ENCODE results near the gene TMEM253.

TMEM253 gene

GRCh38 chr14:21071225-21072030, 29.4 kb upstream of the TMEM253 start (continued):
- peak; percentile 68; the same call in 1 of the 2 replicates for TF ChIP-seq SP7 (tag by site-specific recombination; IDR thresholded peaks at IDR 0.05)

- H3K36me3 ChIP-seq (ENCODE audit: control insufficient read depth in 2 of 2, insufficient read depth in 1 of 2, low read length in 2 of 2) = peaks cover 0 to 40% of the 10 kb centered on the region in 2 experiments; a peak in 1 of 3 replicates
- TF ChIP-seq PRDM10 (tag by site-specific recombination; IDR thresholded peaks at IDR 0.05) = peak; percentile 98
- peak; percentile 82 for TF ChIP-seq EGR2 (tag by site-specific recombination; IDR thresholded peaks at IDR 0.05; ENCODE audit: low read depth)
- no peak for TF ChIP-seq ZNF155 (tag by site-specific recombination; IDR thresholded peaks at IDR 0.05)
- no peak for TF ChIP-seq ZNF561 (tag by site-specific recombination; IDR thresholded peaks at IDR 0.05; ENCODE audit: borderline replicate concordance)
- TF ChIP-seq ZNF677 (tag by site-specific recombination; IDR thresholded peaks at IDR 0.05) = peak; percentile 87
- TF ChIP-seq OVOL3 (tag by site-specific recombination; IDR thresholded peaks at IDR 0.05) = no peak
- TF ChIP-seq GLI4 (tag by site-specific recombination; IDR thresholded peaks at IDR 0.05) = no peak
- ChIA-PET POLR2A (interaction anchor here (0.7 to 3.7 kb wide), 16 partner anchors 8 to 610 kb away, joined by 3 to 71 read pairs (median 8); partner anchors contain the start of genes NDRG2, SLC39A2 and ZNF219), CTCF (interaction anchor here (0.6 to 4.3 kb wide), 13 partner anchors 14 to 561 kb away, joined by 3 to 64 read pairs (median 7); no protein-coding TSS in a partner anchor)
- H3K4me3 ChIP-seq (ENCODE audit: low read depth, low read length) = peak overlapping the region; percentile 79; the same call in 1 of the 2 replicates
- peaks cover 16% of the 10 kb centered on the region for H3K4me1 ChIP-seq (ENCODE audit: control insufficient read depth, insufficient read depth, low read length)
- H3K27ac ChIP-seq (ENCODE audit: extremely low read depth, low read depth, low read length) = peak overlapping the region; percentile 86; the same call in 1 of the 2 replicates
- no peaks in the 10 kb centered on the region for H3K9me3 ChIP-seq (ENCODE audit: control insufficient read depth, insufficient read depth, low read depth, low read length)
Measured at GRCh38 chr14:21072031-21072473, 28.8 kb upstream of the TMEM253 start.

- H3K4me3 ChIP-seq (ENCODE audit: low read depth, low read length) = no peak overlapping the region
- H3K27ac ChIP-seq (ENCODE audit: extremely low read depth, low read depth, low read length) = no peak overlapping the region
- TF ChIP-seq ZNF830 (tag by site-specific recombination; IDR thresholded peaks at IDR 0.05; ENCODE audit: low read depth) (no peak), ZNF639 (tag by site-specific recombination; IDR thresholded peaks at IDR 0.05) (no peak), HIC1 (tag by site-specific recombination; IDR thresholded peaks at IDR 0.05) (no peak)
- H3K36me3 ChIP-seq (ENCODE audit: control insufficient read depth in 2 of 2, insufficient read depth in 1 of 2, low read length in 2 of 2) = peaks cover 0 to 47% of the 10 kb centered on the region in 2 experiments; a peak in 1 of 3 replicates
- POLR2A ChIA-PET = interaction anchor here (3.7 kb wide), 1 partner anchor 13 kb away, joined by 71 read pairs; no protein-coding TSS in a partner anchor
- no peaks in the 10 kb centered on the region for H3K9me3 ChIP-seq (ENCODE audit: control insufficient read depth, insufficient read depth, low read depth, low read length)
- peaks cover 16% of the 10 kb centered on the region for H3K4me1 ChIP-seq (ENCODE audit: control insufficient read depth, insufficient read depth, low read length)
- CTCF ChIA-PET = interaction anchor here (1.0 to 4.3 kb wide), 4 partner anchors 20 to 102 kb away, joined by 3 to 64 read pairs (median 50); no protein-coding TSS in a partner anchor
Measured at GRCh38 chr14:21072781-21073339, 28.0 kb upstream of the TMEM253 start.

Measured in HEK293 (cell line).